Aorta (tissue), 5 donors: Measurements from ENCODE around the gene MNT. TPM values are rescaled to one million over a fixed set of nuclear protein-coding genes. Genes with fewer than 3 reads are reported as not detected.

Experiments
- ATAC-seq: fragments of 200-7000 bp; cut with Tn5 transposase; one replicate; pipeline ENCODE4 v1.9.1; 2022; ENCODE audit warnings: moderate library complexity; ENCODE audit not compliant: low FRiP score
- DNase-seq, 2 donors: peaks; one replicate each; pipeline ENCODE4 v3.0.0-alpha.2; 2020
- H3K27ac ChIP-seq, 2 donors: one replicate each; pipeline ENCODE4 v1.5.1; 2013; ENCODE audit warnings: low read length in 2 of 2, mild to moderate bottlenecking in 2 of 2, moderate library complexity in 2 of 2, control low read depth in 1 of 2, inconsistent platforms in 1 of 2, low read depth in 1 of 2
- H3K27me3 ChIP-seq, 2 donors: one replicate each; pipeline ENCODE4 v1.6.1; 2013; ENCODE audit warnings: control low read depth in 1 of 2, low read length in 1 of 2, mild to moderate bottlenecking in 1 of 2, moderate library complexity in 1 of 2; ENCODE audit not compliant: insufficient read depth in 2 of 2, control insufficient read depth in 1 of 2
- H3K36me3 ChIP-seq, 2 donors: one replicate each; pipeline ENCODE4 v1.6.1; 2013; ENCODE audit warnings: control low read depth in 1 of 2, low read length in 1 of 2, mild to moderate bottlenecking in 1 of 2; ENCODE audit not compliant: insufficient read depth in 2 of 2, control insufficient read depth in 1 of 2
- H3K4me1 ChIP-seq, 2 donors: one replicate each; pipeline ENCODE4 v1.6.1; 2013; ENCODE audit warnings: low read length in 2 of 2, control low read depth in 1 of 2, mild to moderate bottlenecking in 1 of 2, moderate library complexity in 1 of 2; ENCODE audit not compliant: insufficient read depth in 2 of 2, control insufficient read depth in 1 of 2
- H3K4me3 ChIP-seq, 2 donors: one replicate each; pipeline ENCODE4 v1.5.1; 2013; ENCODE audit warnings: low read length in 2 of 2, control low read depth in 1 of 2, mild to moderate bottlenecking in 1 of 2
- H3K9me3 ChIP-seq: one replicate; pipeline ENCODE4 v1.6.1; 2013; ENCODE audit warnings: mild to moderate bottlenecking, low read length; ENCODE audit not compliant: control insufficient read depth
- WGBS, 2 donors: extraction: QIAGEN DNeasy Blood & Tissue Kit; methylation state at CpG; one replicate each; pipeline ENCODE4 v1.1.7; 2013; 5-methylcytosine and 5-hydroxymethylcytosine counted together
- intact Hi-C, 2 donors: fragments of 100-400 bp; cut with DNase I; formaldehyde crosslinking; loops; one replicate each; pipeline versions ENCODE4 v1.14.2 to v1.15.0; 2022
- polyA plus RNA-seq, 2 donors: library from polyadenylated mRNA; stranded (reverse); fragments of 200-250 nt; gene quantifications; one replicate each; pipeline ENCODE4 v1.2.3, GENCODE V29; 2013
- total RNA-seq, 2 donors: library from RNA; stranded (reverse); fragmentation: NEBNext Ultra II Directional; extraction: Animal tissue kit (Norgen Biotek cat#: 25700); gene quantifications; one replicate each; pipeline ENCODE4 v1.2.1, GENCODE V29; 2021
- donor health status: healthy with polysubstance abuse.
- donor health status: Bipolar disorder and iron deficiency.
- donor health status: DM: no; HTN: no; CAD: no.
- donor health status: DM: no; HTN: no; CAD: no.
- donor health status: DM: yes; HTN: yes; CAD: no.

Gene MNT
- total and polyA plus RNA-seq, 4 donors, result 8.3 to 35.7 (median 18.6) TPM

- H3K4me3 ChIP-seq, result no peak overlapping the region
- no peaks in the 10 kb centered on the region for H3K4me1 ChIP-seq
- no peaks in the 10 kb centered on the region for H3K27me3 ChIP-seq
- 92 to 93% methylated on average over 6 of the region's 6 CpGs for WGBS, 2 donors
- H3K27ac ChIP-seq, result no peak overlapping the region
- intact Hi-C loops, result no loop called here
- no peak for ATAC-seq
- H3K36me3 ChIP-seq, result peaks cover 4 to 6% of the 10 kb centered on the region in 2 donors
- no peaks in the 10 kb centered on the region for H3K9me3 ChIP-seq
- DNase-seq, result no peak
Measured at GRCh38 chr17:2438823-2439222, 38.0 kb upstream of the MNT start.

DNA sequence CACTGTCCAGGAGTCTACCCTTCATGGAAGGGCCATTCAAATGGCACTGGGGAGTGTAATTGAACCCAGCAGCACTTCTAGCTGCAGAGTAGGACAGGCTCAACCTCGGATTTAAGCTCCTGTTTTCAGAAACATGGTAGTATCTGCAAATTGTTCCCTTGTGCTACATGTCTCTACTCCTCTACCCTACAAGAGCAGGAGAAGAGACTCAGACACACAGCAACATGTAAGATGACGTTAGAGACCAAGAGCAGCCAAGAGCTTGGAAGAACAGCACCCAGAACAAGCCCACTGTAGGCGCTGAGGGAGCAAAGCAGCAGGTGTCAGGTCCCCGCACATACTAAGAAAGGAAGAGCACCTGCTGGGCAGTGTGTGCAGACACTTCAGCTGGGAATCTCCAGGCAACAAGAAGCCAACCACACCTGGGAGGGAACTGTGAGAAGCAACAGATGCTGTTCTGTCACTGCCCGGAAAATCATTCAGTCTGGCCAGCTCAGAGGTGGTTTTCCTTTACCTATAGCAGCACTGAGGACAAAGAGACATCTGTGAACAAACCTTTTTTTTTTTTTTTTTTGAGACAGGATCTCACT, 35.6 kb upstream of the MNT start:
- H3K4me3 ChIP-seq, result no peak overlapping the region
- no peak overlapping the region for H3K27ac ChIP-seq
- H3K4me1 ChIP-seq, result no peaks in the 10 kb centered on the region
- DNase-seq (no peak), ATAC-seq (no peak)
- H3K27me3 ChIP-seq, result no peaks in the 10 kb centered on the region
- intact Hi-C loops, result no loop called here
- H3K36me3 ChIP-seq, result peaks cover 6% of the 10 kb centered on the region in 2 donors
- H3K9me3 ChIP-seq, result no peaks in the 10 kb centered on the region
- WGBS, 2 donors, result 80 to 84% methylated on average over 5 of the region's 5 CpGs

DNA sequence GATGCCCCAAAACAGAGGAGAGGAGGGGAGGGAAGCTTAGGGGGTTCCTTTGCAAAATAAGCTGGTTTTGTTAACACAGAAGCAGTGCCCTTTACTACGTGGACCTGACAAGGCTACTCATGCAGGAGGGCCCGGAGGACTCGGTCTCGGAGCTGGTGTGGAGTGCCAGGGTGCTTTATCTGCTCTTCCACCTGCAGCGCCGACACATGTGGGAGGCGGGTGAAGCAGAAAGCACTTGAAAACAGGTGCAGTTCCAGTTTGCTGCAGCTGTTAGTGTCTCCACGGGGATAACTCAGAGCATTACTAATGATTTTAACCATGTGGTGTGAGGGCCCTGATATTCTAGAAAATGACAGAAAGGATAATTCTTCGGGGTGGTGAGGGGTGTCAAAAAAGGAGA, 35.0 kb upstream of the MNT start:
- Histone ChIP-seq H3K4me3 (no peak overlapping the region), H3K9me3 (no peaks in the 10 kb centered on the region), H3K36me3 (peaks cover 6% of the 10 kb centered on the region in 2 donors), H3K4me1 (no peaks in the 10 kb centered on the region), H3K27ac (no peak overlapping the region), H3K27me3 (no peaks in the 10 kb centered on the region)
- no peak for ATAC-seq
- WGBS, 2 donors, result 72 to 80% methylated on average over 9 of the region's 9 CpGs
- DNase-seq, result no peak
- intact Hi-C loops, result no loop called here

DNA sequence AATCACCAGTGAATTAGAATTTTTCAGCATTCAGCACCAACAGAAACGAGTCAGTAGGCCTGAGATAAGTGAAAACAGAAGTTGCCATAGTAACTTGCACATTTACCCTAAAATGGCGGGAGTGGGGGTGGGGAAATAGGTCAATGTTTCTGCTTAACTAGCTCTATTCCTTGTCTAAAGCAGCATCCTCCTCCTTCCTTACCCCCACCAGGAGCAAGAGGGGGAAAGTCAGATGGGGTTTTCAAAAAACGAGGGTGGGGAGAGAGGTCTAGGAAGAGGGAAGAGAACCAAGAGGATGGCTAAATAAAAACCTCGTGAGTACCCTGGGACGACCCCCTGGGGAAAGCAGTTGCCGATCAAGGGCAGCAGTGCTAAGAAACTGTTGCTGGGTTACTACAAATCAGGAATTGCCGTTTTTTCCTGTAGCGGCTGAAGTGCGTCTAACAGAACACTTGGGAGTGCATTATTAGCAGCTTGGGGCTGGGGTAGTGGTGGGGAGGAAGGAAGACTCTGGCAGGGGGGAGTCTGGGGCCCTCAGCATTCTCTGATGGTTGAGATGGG, 34.4 kb upstream of the MNT start:
- Histone ChIP-seq H3K27ac (no peak overlapping the region), H3K36me3 (peaks cover 6% of the 10 kb centered on the region in 2 donors), H3K9me3 (no peaks in the 10 kb centered on the region), H3K4me3 (no peak overlapping the region), H3K27me3 (no peaks in the 10 kb centered on the region), H3K4me1 (no peaks in the 10 kb centered on the region)
- no peak for DNase-seq
- intact Hi-C loops, result no loop called here
- ATAC-seq, result no peak
- WGBS, 2 donors, result 37 to 42% methylated on average over 9 of the region's 9 CpGs

DNA sequence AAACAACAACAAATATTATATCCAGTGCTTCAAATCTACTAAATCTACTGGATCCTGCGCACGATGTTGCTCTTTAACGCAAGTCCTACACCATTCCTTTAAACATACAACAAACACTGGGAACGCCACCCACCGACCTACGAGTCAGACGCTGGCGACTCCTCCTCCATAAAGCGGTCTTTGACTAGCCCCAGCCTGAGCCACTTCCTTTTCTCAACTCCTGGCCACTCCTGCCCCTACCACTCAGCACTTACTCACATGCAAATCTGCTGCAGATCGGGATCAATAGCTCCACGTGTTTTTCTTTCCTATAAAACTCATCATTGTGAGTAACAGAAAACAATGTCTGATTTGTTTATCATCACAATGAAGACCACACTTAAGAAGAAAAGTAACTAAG, 32.8 kb upstream of the MNT start:
- 79 to 85% methylated on average over 11 of the region's 11 CpGs for WGBS, 2 donors
- Histone ChIP-seq H3K9me3 (no peaks in the 10 kb centered on the region), H3K4me1 (no peaks in the 10 kb centered on the region), H3K36me3 (peaks cover 6% of the 10 kb centered on the region in 2 donors), H3K27ac (no peak overlapping the region), H3K27me3 (no peaks in the 10 kb centered on the region), H3K4me3 (no peak overlapping the region)
- intact Hi-C loops, result no loop called here
- DNase-seq (no peak), ATAC-seq (no peak)

DNA sequence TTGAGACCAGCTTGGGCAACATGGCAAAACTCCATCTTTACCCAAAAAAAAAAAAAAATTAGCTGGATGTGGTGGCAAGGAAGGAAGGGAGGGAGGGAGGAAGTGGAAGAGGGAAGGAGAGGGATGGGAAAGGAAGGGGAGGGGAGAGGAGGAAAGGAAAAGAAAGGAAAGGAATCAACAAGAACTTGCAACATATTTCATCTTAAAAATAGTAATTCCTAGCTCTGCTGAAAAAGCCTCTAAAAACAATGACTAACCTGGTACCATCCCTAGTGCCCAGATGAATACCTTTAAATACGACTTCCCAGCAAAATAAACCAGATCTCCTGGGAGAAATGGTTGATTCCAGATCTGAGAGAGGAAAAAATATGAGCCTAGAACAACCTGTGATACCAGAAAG, 27.1 kb upstream of the MNT start:
- ATAC-seq, result no peak
- intact Hi-C loops, result no loop called here

GRCh38 chr17:2427215-2427614, 26.4 kb upstream of the MNT start:
- no peak for ATAC-seq
- Histone ChIP-seq H3K4me1 (no peaks in the 10 kb centered on the region), H3K27ac (no peak overlapping the region), H3K4me3 (no peak overlapping the region), H3K36me3 (no peaks in the 10 kb centered on the region), H3K27me3 (no peaks in the 10 kb centered on the region), H3K9me3 (no peaks in the 10 kb centered on the region)
- 7 to 12% methylated on average over 2 of the region's 2 CpGs for WGBS, 2 donors
- no peak for DNase-seq
- intact Hi-C loops, result no loop called here

More for the DNA sequence above, 27.1 kb upstream of the MNT start:
- no peak for DNase-seq
- no peak overlapping the region for H3K4me3 ChIP-seq
- no peaks in the 10 kb centered on the region for H3K27me3 ChIP-seq
- H3K36me3 ChIP-seq, result no peaks in the 10 kb centered on the region
- no peak overlapping the region for H3K27ac ChIP-seq
- 50 to 60% methylated on average over 1 of the region's 1 CpG for WGBS, 2 donors
- no peaks in the 10 kb centered on the region for H3K4me1 ChIP-seq
- H3K9me3 ChIP-seq, result no peaks in the 10 kb centered on the region

GRCh38 chr17:2423271-2423670, 22.4 kb upstream of the MNT start:
- WGBS, 2 donors, result 88 to 91% methylated on average over 6 of the region's 6 CpGs

GRCh38 chr17:2421315-2422147, 20.7 kb upstream of the MNT start:
- ATAC-seq, result no peak
- H3K9me3 ChIP-seq, result no peaks in the 10 kb centered on the region
- H3K27me3 ChIP-seq, result no peaks in the 10 kb centered on the region
- peaks cover 0 to 7% of the 10 kb centered on the region in 2 donors for H3K36me3 ChIP-seq
- DNase-seq, result no peak
- H3K4me3 ChIP-seq, result no peak overlapping the region
- H3K27ac ChIP-seq, result no peak overlapping the region
- no peaks in the 10 kb centered on the region for H3K4me1 ChIP-seq
- intact Hi-C loops, result no loop called here
- 74 to 76% methylated on average over 27 of the region's 27 CpGs for WGBS, 2 donors

More at GRCh38 chr17:2423271-2423670, 22.4 kb upstream of the MNT start:
- H3K36me3 ChIP-seq, result peaks cover 0 to 7% of the 10 kb centered on the region in 2 donors
- DNase-seq, result no peak
- no peak for ATAC-seq
- no peak overlapping the region for H3K4me3 ChIP-seq
- no peaks in the 10 kb centered on the region for H3K4me1 ChIP-seq
- intact Hi-C loops, result no loop called here
- H3K27me3 ChIP-seq, result no peaks in the 10 kb centered on the region
- H3K9me3 ChIP-seq, result no peaks in the 10 kb centered on the region
- no peak overlapping the region for H3K27ac ChIP-seq
